ENCODE results near the gene PTPN6.

Gene PTPN6

GRCh38 chr12:6928703-6929407 lies 22.3 kb upstream of the PTPN6 start:
- H3K4me2 ChIP-seq (ENCODE audit: low read depth, low read length) = peak overlapping the region; percentile 92
- H3K9me2 ChIP-seq (replicated peaks; ENCODE audit: insufficient read depth, low read length) = no peaks in the 10 kb centered on the region
- no peaks in the 10 kb centered on the region for H3K36me3 ChIP-seq (replicated peaks; ENCODE audit: insufficient read depth, low read length)
- peaks cover 31% of the 10 kb centered on the region for H3F3A ChIP-seq (ENCODE audit: insufficient read depth, low read length)
- H3K79me2 ChIP-seq (ENCODE audit: low read length) = peaks cover 62% of the 10 kb centered on the region
- H4K20me1 ChIP-seq (ENCODE audit: insufficient read depth, low read length) = no peaks in the 10 kb centered on the region
- H3K4me3 ChIP-seq (ENCODE audit: low read length) = peak overlapping the region; percentile 87
- peaks cover 31% of the 10 kb centered on the region for H3K4me1 ChIP-seq (ENCODE audit: low read length)
- H3K9ac ChIP-seq (ENCODE audit: low read length) = peak overlapping the region; percentile 86
- H3K27me3 ChIP-seq (replicated peaks; ENCODE audit: insufficient read depth, low read length) = no peaks in the 10 kb centered on the region
- no peaks in the 10 kb centered on the region for H3K9me3 ChIP-seq (replicated peaks; ENCODE audit: insufficient read depth, low read length)
- no peak for DNase-seq
- no peak overlapping the region for H3K27ac ChIP-seq (ENCODE audit: low read length)
- 0 out of 2 replicates have a peak overlapping the region, but pooled peaks have one; percentile 32 for H2AFZ ChIP-seq (ENCODE audit: low read length)
- TF ChIP-seq EZH2 (optimal IDR thresholded peaks at IDR 0.05; ENCODE audit: low read depth, low read length) (no peak), EZH2phosphoT487 (IDR thresholded peaks at IDR 0.05; ENCODE audit: low read length) (no peak)
- TF ChIP-seq, protein P1, sequence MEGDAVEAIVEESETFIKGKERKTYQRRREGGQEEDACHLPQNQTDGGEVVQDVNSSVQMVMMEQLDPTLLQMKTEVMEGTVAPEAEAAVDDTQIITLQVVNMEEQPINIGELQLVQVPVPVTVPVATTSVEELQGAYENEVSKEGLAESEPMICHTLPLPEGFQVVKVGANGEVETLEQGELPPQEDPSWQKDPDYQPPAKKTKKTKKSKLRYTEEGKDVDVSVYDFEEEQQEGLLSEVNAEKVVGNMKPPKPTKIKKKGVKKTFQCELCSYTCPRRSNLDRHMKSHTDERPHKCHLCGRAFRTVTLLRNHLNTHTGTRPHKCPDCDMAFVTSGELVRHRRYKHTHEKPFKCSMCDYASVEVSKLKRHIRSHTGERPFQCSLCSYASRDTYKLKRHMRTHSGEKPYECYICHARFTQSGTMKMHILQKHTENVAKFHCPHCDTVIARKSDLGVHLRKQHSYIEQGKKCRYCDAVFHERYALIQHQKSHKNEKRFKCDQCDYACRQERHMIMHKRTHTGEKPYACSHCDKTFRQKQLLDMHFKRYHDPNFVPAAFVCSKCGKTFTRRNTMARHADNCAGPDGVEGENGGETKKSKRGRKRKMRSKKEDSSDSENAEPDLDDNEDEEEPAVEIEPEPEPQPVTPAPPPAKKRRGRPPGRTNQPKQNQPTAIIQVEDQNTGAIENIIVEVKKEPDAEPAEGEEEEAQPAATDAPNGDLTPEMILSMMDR (IDR thresholded peaks at IDR 0.05; ENCODE audit: low read length) = no peak

DNA sequence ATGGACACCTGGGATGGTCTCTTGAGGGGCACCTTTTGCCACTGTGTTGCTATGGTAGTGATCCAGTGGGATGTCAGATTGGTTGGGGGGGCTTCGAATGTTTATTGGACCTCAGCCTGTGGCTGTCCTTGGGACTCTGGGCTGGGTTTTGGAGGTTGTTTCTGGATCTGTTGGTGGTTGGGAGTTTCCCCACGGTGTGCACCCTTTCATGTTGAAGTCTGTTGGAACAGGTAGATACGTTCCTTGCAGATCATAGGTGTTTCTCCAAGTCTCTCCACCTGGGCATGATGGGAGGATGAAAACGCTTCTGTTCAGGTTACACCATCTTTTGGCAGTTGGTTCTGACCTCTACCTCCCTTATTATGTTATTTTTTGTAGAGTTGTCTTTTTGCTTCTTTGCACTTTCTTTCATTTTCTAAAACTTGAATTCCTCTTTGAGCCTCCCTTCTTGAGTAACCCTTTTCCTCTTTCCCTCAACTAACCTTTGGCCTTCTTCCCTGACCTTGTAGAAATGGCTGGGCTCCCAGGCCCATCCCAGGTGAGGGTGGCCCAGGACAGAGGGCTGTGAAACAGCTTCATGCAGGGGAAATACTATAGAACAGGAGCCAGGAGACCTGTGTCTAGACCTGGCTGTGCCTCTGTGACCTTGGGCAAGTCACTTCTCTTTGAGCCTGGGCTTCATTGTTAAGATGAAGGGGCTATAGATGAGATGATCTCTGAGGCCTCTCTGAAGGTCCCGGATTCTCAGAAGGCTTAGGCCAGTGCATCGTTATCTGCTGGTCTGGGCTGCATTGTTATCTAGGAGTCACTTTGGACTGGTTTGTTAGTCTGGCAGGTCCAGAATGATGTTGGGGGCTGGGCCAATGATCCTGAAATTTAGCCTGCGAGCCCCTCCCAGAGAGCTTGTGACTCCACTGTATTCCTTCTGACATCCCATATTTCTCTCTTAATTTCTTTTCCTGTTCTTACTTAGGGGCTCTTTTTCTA lies 21.4 kb upstream of the PTPN6 start:
- Histone ChIP-seq H3K36me3 (replicated peaks; ENCODE audit: insufficient read depth, low read length) (no peaks in the 10 kb centered on the region), H3K27me3 (replicated peaks; ENCODE audit: insufficient read depth, low read length) (no peaks in the 10 kb centered on the region), H3K9ac (ENCODE audit: low read length) (peak overlapping the region; percentile 8; the same call in 1 of the 2 replicates), H2AFZ (ENCODE audit: low read length) (no peak overlapping the region), H3K9me2 (replicated peaks; ENCODE audit: insufficient read depth, low read length) (no peaks in the 10 kb centered on the region), H3K4me3 (ENCODE audit: low read length) (peak overlapping the region; percentile 87; the same call in 1 of the 2 replicates), H3K9me3 (replicated peaks; ENCODE audit: insufficient read depth, low read length) (no peaks in the 10 kb centered on the region), H3K79me2 (ENCODE audit: low read length) (peaks cover 61% of the 10 kb centered on the region), H3K4me1 (ENCODE audit: low read length) (peaks cover 23% of the 10 kb centered on the region), H4K20me1 (ENCODE audit: insufficient read depth, low read length) (no peaks in the 10 kb centered on the region), H3F3A (ENCODE audit: insufficient read depth, low read length) (peaks cover 29% of the 10 kb centered on the region; the same call in 1 of the 2 replicates), H3K4me2 (ENCODE audit: low read depth, low read length) (peak overlapping the region; percentile 92), H3K27ac (ENCODE audit: low read length) (no peak overlapping the region)
- TF ChIP-seq EZH2phosphoT487 (IDR thresholded peaks at IDR 0.05; ENCODE audit: low read length) (no peak), EZH2 (optimal IDR thresholded peaks at IDR 0.05; ENCODE audit: low read depth, low read length) (no peak)
- TF ChIP-seq, protein P1 (IDR thresholded peaks at IDR 0.05; ENCODE audit: low read length) = no peak
- no peak for DNase-seq

GRCh38 chr12:6932766-6933165 lies 18.4 kb upstream of the PTPN6 start:
- H3K36me3 ChIP-seq (replicated peaks; ENCODE audit: insufficient read depth, low read length) = no peaks in the 10 kb centered on the region
- peaks cover 14% of the 10 kb centered on the region for H3K4me1 ChIP-seq (ENCODE audit: low read length)
- no peaks in the 10 kb centered on the region for H3K9me2 ChIP-seq (replicated peaks; ENCODE audit: insufficient read depth, low read length)
- H4K20me1 ChIP-seq (ENCODE audit: insufficient read depth, low read length) = no peaks in the 10 kb centered on the region
- H2AFZ ChIP-seq (ENCODE audit: low read length) = no peak overlapping the region
- H3K27me3 ChIP-seq (replicated peaks; ENCODE audit: insufficient read depth, low read length) = no peaks in the 10 kb centered on the region
- H3K27ac ChIP-seq (ENCODE audit: low read length) = no peak overlapping the region
- peaks cover 22% of the 10 kb centered on the region; the same call in 1 of the 2 replicates for H3F3A ChIP-seq (ENCODE audit: insufficient read depth, low read length)
- H3K4me3 ChIP-seq (ENCODE audit: low read length) = no peak overlapping the region
- no peak overlapping the region for H3K9ac ChIP-seq (ENCODE audit: low read length)
- no peak for DNase-seq
- H3K9me3 ChIP-seq (replicated peaks; ENCODE audit: insufficient read depth, low read length) = no peaks in the 10 kb centered on the region
- H3K4me2 ChIP-seq (ENCODE audit: low read depth, low read length) = no peak overlapping the region
- TF ChIP-seq EZH2 (optimal IDR thresholded peaks at IDR 0.05; ENCODE audit: low read depth, low read length) (no peak), EZH2phosphoT487 (IDR thresholded peaks at IDR 0.05; ENCODE audit: low read length) (no peak)
- TF ChIP-seq, protein P1 (IDR thresholded peaks at IDR 0.05; ENCODE audit: low read length) = no peak
- H3K79me2 ChIP-seq (ENCODE audit: low read length) = peaks cover 59% of the 10 kb centered on the region
